Measurements from ENCODE around the gene SNAPC2.

Gene SNAPC2

DNA sequence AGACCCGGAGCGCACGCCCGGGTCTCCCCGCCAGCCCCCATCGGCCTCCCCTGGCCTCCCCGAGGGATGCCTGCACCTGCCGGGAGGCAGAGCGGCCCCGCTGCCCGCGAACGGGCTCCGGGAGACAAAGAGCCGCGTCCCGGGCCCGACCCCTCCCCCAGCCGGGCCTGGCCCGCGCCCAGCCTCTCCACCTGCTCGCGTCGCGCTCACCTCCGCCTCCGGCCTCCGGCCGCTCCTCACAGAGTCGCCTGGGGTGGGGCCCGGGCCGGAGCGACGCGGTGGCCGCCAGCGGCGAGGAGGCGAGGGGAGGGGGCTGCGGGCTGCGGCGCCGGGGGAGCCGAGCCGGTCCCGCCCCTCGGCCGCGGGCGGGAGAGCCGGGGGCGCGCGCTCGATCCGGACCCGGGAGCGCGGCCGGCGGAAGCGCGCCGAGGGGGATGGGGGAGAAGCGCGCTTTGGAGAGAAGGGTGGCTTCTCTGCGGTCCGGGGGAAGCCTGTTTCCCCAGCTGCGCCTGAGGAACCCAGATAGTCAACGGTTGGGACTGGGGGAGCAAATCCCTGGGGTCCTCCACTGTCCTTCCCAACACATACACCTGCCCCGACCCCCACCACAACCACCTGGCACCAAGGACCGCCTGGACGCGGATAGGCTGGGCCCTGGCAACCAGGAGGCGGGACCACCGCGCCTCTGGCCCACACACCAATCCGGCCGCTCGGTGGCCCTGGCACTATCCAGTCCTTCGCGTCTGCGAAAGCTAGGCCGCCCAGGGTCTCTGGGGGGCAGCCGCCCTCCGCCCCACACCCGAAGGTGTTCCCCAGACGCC, 45.9 kb upstream of the SNAPC2 start, which contains the start of gene PRR36:
TSS of gene PRR36 (minus strand) at position 315 of the 821 bp plus-strand sequence. CDS start 701 bp downstream, outside the sequence.
- DNase-seq (ENCODE audit: low spot score): no peak
- TF ChIP-seq, protein P1, sequence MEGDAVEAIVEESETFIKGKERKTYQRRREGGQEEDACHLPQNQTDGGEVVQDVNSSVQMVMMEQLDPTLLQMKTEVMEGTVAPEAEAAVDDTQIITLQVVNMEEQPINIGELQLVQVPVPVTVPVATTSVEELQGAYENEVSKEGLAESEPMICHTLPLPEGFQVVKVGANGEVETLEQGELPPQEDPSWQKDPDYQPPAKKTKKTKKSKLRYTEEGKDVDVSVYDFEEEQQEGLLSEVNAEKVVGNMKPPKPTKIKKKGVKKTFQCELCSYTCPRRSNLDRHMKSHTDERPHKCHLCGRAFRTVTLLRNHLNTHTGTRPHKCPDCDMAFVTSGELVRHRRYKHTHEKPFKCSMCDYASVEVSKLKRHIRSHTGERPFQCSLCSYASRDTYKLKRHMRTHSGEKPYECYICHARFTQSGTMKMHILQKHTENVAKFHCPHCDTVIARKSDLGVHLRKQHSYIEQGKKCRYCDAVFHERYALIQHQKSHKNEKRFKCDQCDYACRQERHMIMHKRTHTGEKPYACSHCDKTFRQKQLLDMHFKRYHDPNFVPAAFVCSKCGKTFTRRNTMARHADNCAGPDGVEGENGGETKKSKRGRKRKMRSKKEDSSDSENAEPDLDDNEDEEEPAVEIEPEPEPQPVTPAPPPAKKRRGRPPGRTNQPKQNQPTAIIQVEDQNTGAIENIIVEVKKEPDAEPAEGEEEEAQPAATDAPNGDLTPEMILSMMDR (IDR thresholded peaks at IDR 0.05; ENCODE audit: borderline replicate concordance, control extremely low read depth, extremely low read depth, insufficient read depth, missing control alignments): no peak
- in situ Hi-C loops (cut with MboI; ENCODE audit: low sequenced_read_pairs, unreplicated experiment): no loop called here

- in situ Hi-C loops (cut with MboI; ENCODE audit: low sequenced_read_pairs, unreplicated experiment): no loop called here
- TF ChIP-seq, protein P1 (IDR thresholded peaks at IDR 0.05; ENCODE audit: borderline replicate concordance, control extremely low read depth, extremely low read depth, insufficient read depth, missing control alignments): no peak
- DNase-seq (ENCODE audit: low spot score): no peak
These were observed 45.3 kb upstream of the SNAPC2 start for GRCh38 chr19:7874897-7875273.

- TF ChIP-seq, protein P1 (IDR thresholded peaks at IDR 0.05; ENCODE audit: borderline replicate concordance, control extremely low read depth, extremely low read depth, insufficient read depth, missing control alignments): no peak
- in situ Hi-C loops (cut with MboI; ENCODE audit: low sequenced_read_pairs, unreplicated experiment): no loop called here
- DNase-seq (ENCODE audit: low spot score): no peak
These were observed 42.8 kb upstream of the SNAPC2 start for GRCh38 chr19:7877249-7877836.

DNA sequence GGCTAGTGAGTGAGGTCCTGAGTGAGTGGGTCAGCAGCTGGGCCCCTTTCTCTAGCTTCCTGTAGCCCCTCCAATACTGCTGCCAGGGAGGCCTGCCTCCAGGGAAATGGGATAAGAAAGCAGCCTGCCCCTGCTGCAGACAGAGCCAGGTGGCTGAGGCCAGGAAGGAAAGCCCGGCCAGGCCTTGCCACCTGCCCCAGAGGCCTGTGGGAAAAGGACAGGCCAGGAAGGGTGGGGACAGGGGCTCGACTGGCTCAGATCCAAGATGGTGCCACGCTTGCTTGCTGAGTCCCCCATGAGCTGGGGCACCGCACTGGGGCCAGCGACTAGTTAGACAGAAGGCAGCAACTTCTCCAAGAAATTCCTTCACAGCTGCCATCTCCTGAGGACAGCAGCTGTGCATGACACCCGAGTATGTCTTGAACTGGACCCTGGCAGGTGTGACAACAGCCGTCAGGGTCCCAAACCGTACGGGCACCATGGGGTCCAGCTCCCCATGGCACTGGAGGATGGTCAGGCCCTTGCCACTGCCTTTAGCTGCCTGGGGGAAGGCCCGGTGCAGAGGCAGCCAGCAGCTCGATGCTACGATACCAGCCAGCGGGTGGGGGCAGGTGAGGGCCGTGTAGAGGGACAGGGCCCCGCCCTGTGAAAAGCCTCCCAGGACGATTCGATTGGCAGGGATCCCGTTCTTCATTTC, 40.9 kb upstream of the SNAPC2 start:
- no peak for DNase-seq (ENCODE audit: low spot score)
- TF ChIP-seq, protein P1 (IDR thresholded peaks at IDR 0.05; ENCODE audit: borderline replicate concordance, control extremely low read depth, extremely low read depth, insufficient read depth, missing control alignments): no peak
- in situ Hi-C loops (cut with MboI; ENCODE audit: low sequenced_read_pairs, unreplicated experiment): no loop called here

GRCh38 chr19:7879836-7880235, 40.3 kb upstream of the SNAPC2 start:
- DNase-seq (ENCODE audit: low spot score): no peak
- in situ Hi-C loops (cut with MboI; ENCODE audit: low sequenced_read_pairs, unreplicated experiment): no loop called here
- TF ChIP-seq, protein P1 (IDR thresholded peaks at IDR 0.05; ENCODE audit: borderline replicate concordance, control extremely low read depth, extremely low read depth, insufficient read depth, missing control alignments): no peak

DNA sequence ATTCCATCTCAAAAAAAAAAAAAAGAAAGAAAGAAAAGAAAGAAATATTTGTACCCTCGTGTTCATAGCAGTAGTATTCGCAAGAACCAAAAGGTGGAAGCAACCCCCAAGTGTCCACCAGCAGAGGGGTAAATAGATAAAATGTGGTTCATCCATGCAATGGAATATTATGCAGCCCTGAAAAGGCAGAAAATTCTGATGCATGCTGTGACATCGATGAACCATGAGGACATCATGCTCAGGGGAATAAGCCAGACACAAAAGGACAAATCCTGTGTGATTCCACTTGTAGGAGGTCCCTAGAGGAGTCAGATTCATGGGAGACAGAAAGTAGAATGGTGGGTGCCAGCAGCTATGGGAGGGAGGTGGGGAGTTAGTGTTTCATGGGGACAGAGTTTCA, 38.2 kb upstream of the SNAPC2 start:
- in situ Hi-C loops (cut with MboI; ENCODE audit: low sequenced_read_pairs, unreplicated experiment): no loop called here
- TF ChIP-seq, protein P1 (IDR thresholded peaks at IDR 0.05; ENCODE audit: borderline replicate concordance, control extremely low read depth, extremely low read depth, insufficient read depth, missing control alignments): no peak
- no peak for DNase-seq (ENCODE audit: low spot score)
